ENCODE results near the gene MAP3K13.

MAP3K13 gene

DNA sequence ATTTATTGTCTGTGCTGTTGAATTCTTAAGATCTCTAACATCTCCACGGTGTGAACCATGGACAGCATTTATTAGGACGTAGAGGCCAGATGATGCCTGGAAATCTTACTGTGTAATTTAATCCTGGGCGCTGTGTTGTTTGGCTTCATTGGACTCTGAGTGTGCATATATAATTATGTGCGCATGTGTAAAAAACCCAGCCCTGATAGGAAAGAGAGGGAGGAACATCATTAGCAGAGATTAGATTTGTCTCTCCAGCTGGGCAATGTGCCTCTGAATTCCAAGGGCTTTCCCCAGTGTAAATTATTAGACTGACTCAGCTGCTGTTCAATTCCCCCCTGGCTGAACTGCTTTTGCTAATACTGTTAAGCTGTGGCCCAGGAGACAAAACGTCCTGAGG is 39.6 kb downstream of the MAP3K13 start:
- POLR2A ChIA-PET: no interaction called here
- TF ChIP-seq, protein P1, sequence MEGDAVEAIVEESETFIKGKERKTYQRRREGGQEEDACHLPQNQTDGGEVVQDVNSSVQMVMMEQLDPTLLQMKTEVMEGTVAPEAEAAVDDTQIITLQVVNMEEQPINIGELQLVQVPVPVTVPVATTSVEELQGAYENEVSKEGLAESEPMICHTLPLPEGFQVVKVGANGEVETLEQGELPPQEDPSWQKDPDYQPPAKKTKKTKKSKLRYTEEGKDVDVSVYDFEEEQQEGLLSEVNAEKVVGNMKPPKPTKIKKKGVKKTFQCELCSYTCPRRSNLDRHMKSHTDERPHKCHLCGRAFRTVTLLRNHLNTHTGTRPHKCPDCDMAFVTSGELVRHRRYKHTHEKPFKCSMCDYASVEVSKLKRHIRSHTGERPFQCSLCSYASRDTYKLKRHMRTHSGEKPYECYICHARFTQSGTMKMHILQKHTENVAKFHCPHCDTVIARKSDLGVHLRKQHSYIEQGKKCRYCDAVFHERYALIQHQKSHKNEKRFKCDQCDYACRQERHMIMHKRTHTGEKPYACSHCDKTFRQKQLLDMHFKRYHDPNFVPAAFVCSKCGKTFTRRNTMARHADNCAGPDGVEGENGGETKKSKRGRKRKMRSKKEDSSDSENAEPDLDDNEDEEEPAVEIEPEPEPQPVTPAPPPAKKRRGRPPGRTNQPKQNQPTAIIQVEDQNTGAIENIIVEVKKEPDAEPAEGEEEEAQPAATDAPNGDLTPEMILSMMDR (IDR thresholded peaks at IDR 0.05; ENCODE audit: control extremely low read depth, extremely low read depth, low read depth, missing control alignments): no peak
- CTCF ChIA-PET: interaction anchor here (0.8 to 1.3 kb wide), 2 partner anchors 10 to 21 kb away, joined by 3 to 4 read pairs; no protein-coding TSS in a partner anchor
- DNase-seq (ENCODE audit: extremely low spot score): no peak

DNA sequence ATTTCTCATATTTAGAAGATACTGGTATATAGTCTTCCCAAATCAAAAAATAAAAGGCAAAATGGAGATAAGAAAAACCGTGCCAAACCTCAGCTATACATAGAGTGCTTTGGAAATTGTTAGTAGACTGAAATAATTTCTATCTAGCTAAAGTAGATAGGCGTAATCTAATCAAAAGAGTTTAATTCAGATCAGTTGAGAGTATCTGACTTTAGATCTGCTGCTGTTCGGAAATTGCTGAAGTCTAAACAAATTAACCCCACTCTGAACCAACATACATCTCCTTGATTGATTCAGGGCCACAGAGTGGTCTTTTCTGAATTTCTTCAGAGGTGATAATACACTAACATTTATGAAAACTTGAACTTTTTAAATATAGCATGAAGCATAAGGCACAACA is 40.1 kb downstream of the MAP3K13 start:
- DNase-seq (ENCODE audit: extremely low spot score): no peak
- ChIA-PET POLR2A (no interaction called here), CTCF (interaction anchor here (0.8 to 1.3 kb wide), 2 partner anchors 9 to 21 kb away, joined by 3 to 4 read pairs; no protein-coding TSS in a partner anchor)
- TF ChIP-seq, protein P1 (IDR thresholded peaks at IDR 0.05; ENCODE audit: control extremely low read depth, extremely low read depth, low read depth, missing control alignments): no peak

DNA sequence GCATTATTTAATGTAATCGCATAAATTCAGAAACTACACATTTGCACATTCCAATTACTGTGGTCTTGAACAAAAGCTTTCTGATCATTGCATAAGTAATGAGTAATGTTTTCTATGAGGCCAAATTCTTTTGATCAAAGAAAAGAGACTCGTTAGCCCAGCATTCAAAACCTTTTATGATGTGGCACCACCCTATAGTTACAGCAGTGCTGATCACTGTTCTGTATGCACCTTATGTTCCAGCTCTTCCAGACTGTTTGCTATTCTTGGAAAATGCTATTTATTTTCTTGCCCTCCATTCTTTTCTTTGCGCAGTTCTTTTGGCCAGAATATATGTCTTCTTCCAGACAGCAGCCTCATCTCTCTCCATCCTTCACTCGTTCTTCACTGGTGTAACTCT is 42.3 kb downstream of the MAP3K13 start:
- ChIA-PET CTCF (no interaction called here), POLR2A (no interaction called here)
- no peak for DNase-seq (ENCODE audit: extremely low spot score)
- TF ChIP-seq, protein P1 (IDR thresholded peaks at IDR 0.05; ENCODE audit: control extremely low read depth, extremely low read depth, low read depth, missing control alignments): no peak

DNA sequence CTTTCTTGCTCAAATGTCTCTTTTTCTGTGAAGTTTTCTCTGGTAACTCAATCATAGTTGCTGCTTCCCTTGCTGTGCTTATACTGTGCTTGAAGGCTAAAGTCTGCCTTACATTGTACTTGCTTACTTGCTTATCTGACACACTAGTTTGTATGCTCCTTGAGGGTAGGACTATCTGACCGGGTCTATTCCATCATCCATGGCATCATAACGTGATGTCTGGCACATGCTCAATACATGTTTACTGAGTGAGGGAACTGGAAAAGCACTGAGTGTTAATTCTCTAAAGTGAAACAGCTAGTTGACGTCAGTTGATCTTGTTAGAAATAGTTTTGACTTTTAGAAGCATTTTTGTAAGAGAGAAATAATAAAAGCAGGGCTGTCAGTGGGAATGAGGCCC is 42.7 kb downstream of the MAP3K13 start:
- ChIA-PET CTCF (no interaction called here), POLR2A (no interaction called here)
- TF ChIP-seq, protein P1 (IDR thresholded peaks at IDR 0.05; ENCODE audit: control extremely low read depth, extremely low read depth, low read depth, missing control alignments): no peak

DNA sequence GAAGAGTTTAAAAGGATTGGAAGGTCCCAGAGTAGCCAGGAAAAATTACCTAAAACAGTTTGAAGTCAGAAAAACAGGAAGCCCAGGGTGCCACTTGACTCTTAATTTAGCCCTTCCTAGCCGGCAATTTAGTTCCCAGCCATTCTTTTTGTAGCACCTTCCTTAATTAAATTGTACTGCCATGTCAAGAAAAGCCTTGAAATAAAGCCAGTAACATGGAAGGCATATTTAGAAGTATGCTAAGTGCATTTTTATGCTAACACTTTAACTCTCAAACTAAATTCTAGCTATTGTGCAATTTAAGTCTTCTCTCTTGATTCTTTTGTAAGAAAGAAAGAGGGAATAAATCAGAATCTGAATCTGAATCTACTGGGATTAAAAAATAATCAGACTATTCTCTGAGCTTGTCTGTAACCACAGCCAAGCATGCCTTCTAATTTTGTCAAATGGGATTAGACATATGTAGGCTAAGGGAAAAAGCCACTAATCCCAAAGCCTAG is 43.2 kb downstream of the MAP3K13 start:
- ChIA-PET POLR2A (no interaction called here), CTCF (no interaction called here)
- TF ChIP-seq, protein P1 (IDR thresholded peaks at IDR 0.05; ENCODE audit: control extremely low read depth, extremely low read depth, low read depth, missing control alignments): no peak
- DNase-seq (ENCODE audit: extremely low spot score): no peak

More for the DNA sequence above, 42.7 kb downstream of the MAP3K13 start:
- no peak for DNase-seq (ENCODE audit: extremely low spot score)

DNA sequence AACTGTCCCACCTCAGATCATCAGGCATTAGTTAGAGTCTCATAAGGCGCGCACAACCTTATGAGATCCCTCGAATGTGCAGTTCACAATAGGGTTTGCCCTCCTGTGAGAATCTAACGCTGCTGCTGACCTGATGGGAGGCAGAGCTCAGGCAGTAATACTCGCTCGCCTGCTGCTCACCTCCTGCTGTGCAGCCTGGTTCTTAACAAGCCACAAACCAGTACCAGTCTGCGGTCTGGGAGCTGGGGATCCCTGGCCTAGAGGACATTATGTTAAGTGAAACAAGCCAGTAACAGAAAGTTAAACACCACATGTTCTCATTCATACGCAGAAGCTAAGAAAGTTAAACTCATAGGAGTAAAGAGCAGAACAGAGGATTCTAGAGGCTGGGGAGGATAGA is 47.0 kb downstream of the MAP3K13 start:
- ChIA-PET POLR2A (interaction anchor here (1.1 kb wide), 1 partner anchor 11 kb away, joined by 3 read pairs; no protein-coding TSS in a partner anchor), CTCF (interaction anchor here (1.8 kb wide), 1 partner anchor 13 kb away, joined by 4 read pairs; no protein-coding TSS in a partner anchor)
- DNase-seq (ENCODE audit: extremely low spot score): no peak
- TF ChIP-seq, protein P1 (IDR thresholded peaks at IDR 0.05; ENCODE audit: control extremely low read depth, extremely low read depth, low read depth, missing control alignments): no peak

Measured in GM10248 (cell line).